Measurements from ENCODE around the gene EPHB6.

The EPHB6 gene

DNA sequence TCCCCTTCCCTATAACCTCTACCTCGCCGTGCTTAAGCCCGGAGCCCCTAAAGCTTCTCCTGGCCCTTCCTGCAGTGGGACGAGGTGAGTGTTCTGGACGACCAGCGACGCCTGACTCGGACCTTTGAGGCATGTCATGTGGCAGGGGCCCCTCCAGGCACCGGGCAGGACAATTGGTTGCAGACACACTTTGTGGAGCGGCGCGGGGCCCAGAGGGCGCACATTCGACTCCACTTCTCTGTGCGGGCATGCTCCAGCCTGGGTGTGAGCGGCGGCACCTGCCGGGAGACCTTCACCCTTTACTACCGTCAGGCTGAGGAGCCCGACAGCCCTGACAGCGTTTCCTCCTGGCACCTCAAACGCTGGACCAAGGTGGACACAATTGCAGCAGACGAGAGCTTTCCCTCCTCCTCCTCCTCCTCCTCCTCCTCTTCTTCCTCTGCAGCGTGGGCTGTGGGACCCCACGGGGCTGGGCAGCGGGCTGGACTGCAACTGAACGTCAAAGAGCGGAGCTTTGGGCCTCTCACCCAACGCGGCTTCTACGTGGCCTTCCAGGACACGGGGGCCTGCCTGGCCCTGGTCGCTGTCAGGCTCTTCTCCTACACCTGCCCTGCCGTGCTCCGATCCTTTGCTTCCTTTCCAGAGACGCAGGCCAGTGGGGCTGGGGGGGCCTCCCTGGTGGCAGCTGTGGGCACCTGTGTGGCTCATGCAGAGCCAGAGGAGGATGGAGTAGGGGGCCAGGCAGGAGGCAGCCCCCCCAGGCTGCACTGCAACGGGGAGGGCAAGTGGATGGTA lies 9.2 kb downstream of the EPHB6 start:
- no peak for DNase-seq (ENCODE audit: low read depth in 2 of 3, low spot score in 1 of 3)

DNA sequence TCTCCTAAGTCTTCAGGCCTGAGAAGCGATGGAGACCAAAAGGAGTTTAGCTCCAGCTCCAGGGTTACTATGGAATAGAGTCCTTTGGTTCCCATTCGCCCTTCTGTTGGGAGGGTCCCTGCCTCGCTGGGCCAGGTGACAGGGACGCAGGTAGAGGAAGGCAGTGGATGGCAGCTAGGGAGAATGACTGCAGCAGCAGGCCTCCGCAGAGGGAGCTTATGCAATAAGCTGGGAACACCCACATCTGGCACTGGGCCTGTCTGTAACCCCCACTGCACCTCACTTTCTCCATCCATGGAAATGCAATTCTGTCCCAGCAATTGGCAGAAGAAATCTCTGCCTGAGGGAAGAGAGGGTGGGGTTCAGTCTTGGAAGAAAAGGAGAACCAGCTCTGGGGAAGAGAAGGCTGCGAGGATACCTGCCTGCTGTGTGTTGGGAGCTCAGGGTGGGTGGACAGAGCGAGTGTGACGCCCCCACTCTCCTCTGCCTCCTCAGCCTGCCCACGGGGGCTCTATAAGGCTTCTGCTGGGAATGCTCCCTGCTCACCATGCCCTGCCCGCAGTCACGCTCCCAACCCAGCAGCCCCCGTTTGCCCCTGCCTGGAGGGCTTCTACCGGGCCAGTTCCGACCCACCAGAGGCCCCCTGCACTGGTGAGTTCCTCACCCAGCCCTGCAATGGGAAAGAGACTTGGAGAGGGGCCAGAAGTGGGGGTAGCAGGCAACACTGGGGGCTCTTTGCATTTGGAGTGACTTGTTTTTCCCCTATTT lies 10.3 kb downstream of the EPHB6 start:
- no peak for DNase-seq (ENCODE audit: low read depth in 2 of 3, low spot score in 1 of 3)

DNA sequence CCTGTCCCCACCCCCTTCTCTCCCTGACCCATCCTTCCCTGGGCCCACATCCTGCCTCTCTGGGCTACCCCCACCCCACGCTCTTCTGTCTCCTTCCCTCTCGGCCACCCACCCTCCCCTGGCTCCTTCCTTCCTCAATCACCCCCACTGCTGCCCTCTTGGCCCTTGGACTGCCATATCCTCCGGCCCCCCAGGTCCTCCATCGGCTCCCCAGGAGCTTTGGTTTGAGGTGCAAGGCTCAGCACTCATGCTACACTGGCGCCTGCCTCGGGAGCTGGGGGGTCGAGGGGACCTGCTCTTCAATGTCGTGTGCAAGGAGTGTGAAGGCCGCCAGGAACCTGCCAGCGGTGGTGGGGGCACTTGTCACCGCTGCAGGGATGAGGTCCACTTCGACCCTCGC lies 10.9 kb downstream of the EPHB6 start:
- DNase-seq (ENCODE audit: low read depth in 2 of 3, low spot score in 1 of 3): no peak

GRCh38 chr7:142866361-142867096 lies 11.7 kb downstream of the EPHB6 start:
- DNase-seq (ENCODE audit: low read depth in 2 of 3, low spot score in 1 of 3): no peak

DNA sequence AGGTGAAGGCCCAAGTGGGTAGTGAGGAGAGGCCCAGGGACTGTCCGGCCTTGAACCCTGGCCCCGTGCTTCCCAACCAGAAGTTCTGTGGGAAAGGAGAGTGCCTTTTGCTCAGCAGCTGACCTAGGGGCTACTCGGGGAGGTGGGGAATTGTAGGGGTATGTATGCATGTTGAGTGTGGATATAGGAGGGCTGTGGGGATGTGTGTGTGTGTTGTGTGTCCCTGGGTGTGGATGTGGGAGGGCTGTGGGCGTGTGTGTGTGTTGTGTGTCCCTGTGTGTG lies 12.2 kb downstream of the EPHB6 start:
- DNase-seq (ENCODE audit: low read depth in 2 of 3, low spot score in 1 of 3): no peak

DNA sequence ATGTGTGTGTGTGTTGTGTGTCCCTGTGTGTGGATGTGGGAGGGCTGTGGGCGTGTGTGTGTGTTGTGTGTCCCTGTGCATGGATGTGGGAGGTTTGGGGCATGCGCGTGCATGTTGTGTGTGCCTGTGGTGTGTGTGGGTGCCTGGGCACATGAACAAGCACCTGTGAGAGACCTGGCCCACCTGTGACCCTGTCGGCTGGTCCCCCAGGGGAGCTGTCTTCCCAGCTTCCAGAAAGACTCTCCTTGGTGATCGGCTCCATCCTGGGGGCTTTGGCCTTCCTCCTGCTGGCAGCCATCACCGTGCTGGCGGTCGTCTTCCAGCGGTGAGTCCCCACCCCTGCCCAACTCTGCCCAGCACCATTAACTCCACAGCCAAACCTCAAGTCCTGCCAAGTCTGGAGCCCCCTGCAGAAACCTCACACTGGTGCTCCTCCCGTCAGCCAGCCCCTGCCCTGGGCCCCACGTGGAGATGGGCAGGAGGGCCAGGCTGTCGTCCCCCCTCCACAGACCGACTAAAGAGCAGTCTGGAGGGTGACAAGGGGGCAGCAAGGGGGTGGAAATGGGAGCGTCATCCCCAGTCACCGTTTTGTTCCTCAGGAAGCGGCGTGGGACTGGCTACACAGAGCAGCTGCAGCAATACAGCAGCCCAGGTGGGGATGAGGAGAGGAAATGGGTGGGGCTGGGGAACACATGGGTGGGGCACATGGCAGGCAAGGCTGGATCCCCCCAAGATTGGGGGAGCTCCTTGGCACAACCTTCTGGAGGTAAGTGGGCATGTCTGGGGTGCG lies 12.7 kb downstream of the EPHB6 start:
- no peak for DNase-seq (ENCODE audit: low read depth in 2 of 3, low spot score in 1 of 3)

- no peak for DNase-seq (ENCODE audit: low read depth in 2 of 3, low spot score in 1 of 3)
Measured at GRCh38 chr7:142868188-142868985, 13.5 kb downstream of the EPHB6 start.

DNA sequence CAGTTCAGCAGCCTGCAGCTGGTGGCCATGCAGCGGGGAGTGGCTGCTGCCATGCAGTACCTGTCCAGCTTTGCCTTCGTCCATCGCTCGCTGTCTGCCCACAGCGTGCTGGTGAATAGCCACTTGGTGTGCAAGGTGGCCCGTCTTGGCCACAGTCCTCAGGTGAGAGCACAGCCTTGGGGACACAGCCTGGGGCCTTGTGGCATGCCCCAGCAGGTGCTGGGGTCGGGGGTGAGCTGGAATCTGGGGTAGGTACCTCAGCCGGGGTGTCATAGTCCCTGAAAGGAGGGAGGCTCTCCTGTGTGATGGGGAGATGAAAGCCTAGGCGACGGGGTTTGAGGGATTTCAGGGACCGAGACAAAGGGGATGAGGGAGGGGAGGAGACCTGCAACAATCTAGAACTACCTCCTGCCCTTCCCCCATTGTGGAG lies 14.1 kb downstream of the EPHB6 start:
- DNase-seq (ENCODE audit: low read depth in 2 of 3, low spot score in 1 of 3): no peak

DNA sequence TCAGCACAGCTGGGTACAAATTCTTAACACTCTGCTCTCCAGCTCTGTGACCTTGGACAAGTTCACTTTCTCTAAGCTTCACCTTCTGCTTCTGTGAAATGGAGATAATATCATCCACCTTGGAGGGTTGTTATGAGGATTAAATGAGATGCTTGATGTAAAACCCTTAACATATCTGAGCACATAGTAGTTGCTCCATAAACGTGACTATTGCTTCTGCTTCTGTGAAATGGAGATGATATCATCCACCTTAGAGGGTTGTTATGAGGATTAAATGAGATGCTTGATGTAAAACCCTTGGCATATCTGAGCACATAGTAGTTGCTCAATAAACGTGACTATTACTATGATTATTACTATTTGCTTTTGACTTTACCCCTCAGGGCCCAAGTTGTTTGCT lies 14.6 kb downstream of the EPHB6 start:
- DNase-seq (ENCODE audit: low read depth in 2 of 3, low spot score in 1 of 3): no peak

DNA sequence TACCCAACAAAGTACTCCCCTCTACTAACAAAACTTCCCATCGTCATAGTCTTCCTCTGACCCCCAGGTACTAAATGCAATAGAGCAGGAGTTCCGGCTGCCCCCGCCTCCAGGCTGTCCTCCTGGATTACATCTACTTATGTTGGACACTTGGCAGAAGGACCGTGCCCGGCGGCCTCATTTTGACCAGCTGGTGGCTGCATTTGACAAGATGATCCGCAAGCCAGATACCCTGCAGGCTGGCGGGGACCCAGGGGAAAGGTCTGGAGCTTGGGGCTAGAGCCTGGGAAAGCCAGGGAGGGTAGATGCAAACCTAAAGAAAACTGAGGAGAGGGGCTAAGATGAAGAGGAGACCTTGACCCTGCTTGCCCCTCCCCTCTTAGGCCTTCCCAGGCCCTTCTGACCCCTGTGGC lies 15.3 kb downstream of the EPHB6 start:
- DNase-seq (ENCODE audit: low read depth in 2 of 3, low spot score in 1 of 3): no peak

- DNase-seq (ENCODE audit: low read depth in 2 of 3, low spot score in 1 of 3): no peak
Measured at GRCh38 chr7:142870566-142871259, 15.8 kb downstream of the EPHB6 start.

DNA sequence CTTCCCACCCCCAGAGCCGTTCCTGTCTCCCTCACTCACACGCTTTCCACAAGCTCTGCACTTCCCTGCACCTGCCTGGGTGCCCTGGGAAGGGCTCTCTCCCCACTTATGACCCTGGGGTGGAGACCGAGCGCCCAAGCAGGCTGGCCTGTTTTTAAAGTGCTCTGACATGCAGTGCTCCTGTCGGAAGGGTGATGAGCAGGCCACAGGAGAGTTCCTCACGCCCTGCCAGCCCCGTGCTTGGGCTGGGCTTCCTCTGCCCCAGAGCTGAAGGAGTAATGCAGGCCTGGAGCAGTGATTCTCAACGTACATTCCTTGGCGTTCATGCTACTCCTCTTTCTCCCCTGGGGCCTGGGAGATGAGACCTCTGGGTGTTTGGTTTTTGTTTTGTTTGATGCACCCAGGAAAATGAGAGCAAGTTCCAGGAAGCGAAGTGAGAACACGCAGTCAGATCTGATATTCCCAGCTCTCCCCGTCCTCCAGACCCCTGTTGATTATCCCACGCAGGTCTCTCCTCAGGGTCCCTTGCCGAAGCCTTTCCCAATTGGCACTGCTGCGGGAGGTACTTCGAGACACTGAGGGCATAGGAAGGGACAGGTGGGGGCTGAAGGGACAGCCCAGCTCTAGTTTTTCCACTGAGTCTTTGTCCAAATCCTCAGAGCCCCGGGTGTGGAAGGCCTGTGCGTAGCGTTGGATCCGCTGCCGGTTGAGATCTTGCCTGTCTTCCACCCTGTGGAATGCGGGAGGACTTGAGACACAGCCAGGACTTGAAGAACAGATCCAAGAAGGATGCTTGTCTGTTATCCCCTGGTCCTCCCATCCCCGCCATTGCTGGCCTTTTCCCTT lies 16.6 kb downstream of the EPHB6 start:
- DNase-seq (ENCODE audit: low read depth in 2 of 3, low spot score in 1 of 3): no peak

DNA sequence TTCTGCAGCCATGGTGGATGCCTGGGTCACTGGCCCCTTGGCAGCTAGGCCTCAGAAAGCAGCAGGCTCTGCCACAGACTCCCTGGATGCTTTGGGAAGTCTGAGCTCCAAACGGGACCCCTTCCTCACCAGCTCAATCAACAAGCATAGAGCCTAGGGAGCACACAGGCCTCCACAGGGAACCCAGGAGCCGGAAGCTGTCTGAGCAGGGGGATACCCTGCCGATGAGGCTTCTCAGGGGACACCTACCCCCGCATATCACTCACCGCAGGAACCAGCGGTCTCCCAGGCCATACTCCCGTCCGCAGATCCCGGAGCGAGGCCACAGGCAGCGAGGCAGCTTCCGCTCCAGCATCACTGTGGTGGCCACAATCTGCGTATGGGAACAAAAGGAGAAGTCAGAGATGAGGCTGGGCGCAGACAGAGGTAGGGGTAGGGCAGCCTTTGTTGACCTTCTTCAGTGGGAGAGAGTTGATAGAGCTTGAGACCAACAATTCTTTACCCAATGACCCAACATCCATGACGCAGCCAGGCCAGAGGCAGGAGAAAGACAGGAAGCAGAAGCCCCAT lies 17.3 kb downstream of the EPHB6 start:
- DNase-seq (ENCODE audit: low read depth in 2 of 3, low spot score in 1 of 3): no peak

- peak in 2 of 3 donors; percentile 25 to 26 for DNase-seq (ENCODE audit: low read depth in 2 of 3, low spot score in 1 of 3)
Measured at GRCh38 chr7:142873281-142873784, 18.5 kb downstream of the EPHB6 start.

- DNase-seq (ENCODE audit: low read depth in 2 of 3, low spot score in 1 of 3): no peak
Measured at GRCh38 chr7:142873871-142874270, 19.0 kb downstream of the EPHB6 start.

DNA sequence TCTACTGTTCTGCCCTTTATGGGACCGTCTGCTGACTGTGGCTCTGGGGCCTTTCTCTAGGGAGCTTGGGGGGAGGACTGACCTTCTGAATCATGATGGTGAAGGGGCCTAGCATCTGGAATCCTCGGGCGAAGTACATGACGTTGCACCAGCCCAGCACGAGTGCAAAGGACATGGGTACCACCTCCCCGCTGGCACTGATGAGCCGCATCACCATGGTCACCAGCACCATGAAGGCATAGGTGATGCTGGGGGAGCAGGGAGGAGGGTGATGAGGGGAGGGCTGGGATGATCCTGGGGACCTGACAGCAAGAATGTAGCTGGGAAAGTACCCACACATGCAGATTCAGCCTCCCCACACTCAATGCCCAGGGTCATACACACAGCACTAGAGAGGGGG lies 19.5 kb downstream of the EPHB6 start:
- DNase-seq (ENCODE audit: low read depth in 2 of 3, low spot score in 1 of 3): no peak

- DNase-seq (ENCODE audit: low read depth in 2 of 3, low spot score in 1 of 3): no peak
Measured at GRCh38 chr7:142874837-142875236, 20.0 kb downstream of the EPHB6 start.

GRCh38 chr7:142875456-142875855 lies 20.6 kb downstream of the EPHB6 start:
- no peak for DNase-seq (ENCODE audit: low read depth in 2 of 3, low spot score in 1 of 3)
